HG03520 (cell line): ENCODE measurements around the gene SMIM13.
A peak's percentile ranks its signal among the peaks of the same experiment; 100 is the strongest.

Experiments used
- ATAC-seq: cut with Tn5 transposase; IDR thresholded peaks from one replicate; pipeline ENCODE4 v1.9.1; 2021; ENCODE audit warnings: mild to moderate bottlenecking, moderate library complexity; ENCODE audit not compliant: unreplicated experiment

The SMIM13 gene

GRCh38 chr6:11093626-11094410 is at the start of gene SMIM13:
TSS of gene SMIM13 (plus strand) at chr6:11093834. CDS start at chr6:11094314, 480 bp downstream.
- ATAC-seq = peak; percentile 86

GRCh38 chr6:11043961-11044711 is 49.5 kb upstream of the SMIM13 start, which contains the start of gene ELOVL2:
TSS of gene ELOVL2 (minus strand) at chr6:11044305. CDS start at chr6:11044230, 75 bp downstream.
- no peak for ATAC-seq

- no peak for ATAC-seq
These were observed 48.9 kb upstream of the SMIM13 start for GRCh38 chr6:11044712-11045167.

- no peak for ATAC-seq
These were observed 42.9 kb upstream of the SMIM13 start for GRCh38 chr6:11050731-11051130.

GRCh38 chr6:11053307-11053706 is 40.3 kb upstream of the SMIM13 start:
- no peak for ATAC-seq

- ATAC-seq = no peak
These were observed 38.9 kb upstream of the SMIM13 start for GRCh38 chr6:11054722-11055121.

GRCh38 chr6:11055127-11055627 is 38.5 kb upstream of the SMIM13 start:
- ATAC-seq = no peak

- no peak for ATAC-seq
These were observed 36.8 kb upstream of the SMIM13 start for GRCh38 chr6:11056871-11057270.

GRCh38 chr6:11058406-11058805 is 35.2 kb upstream of the SMIM13 start:
- no peak for ATAC-seq

- no peak for ATAC-seq
These were observed 31.6 kb upstream of the SMIM13 start for GRCh38 chr6:11062083-11062482.

GRCh38 chr6:11062715-11063114 is 30.9 kb upstream of the SMIM13 start:
- ATAC-seq = no peak

GRCh38 chr6:11064836-11065235 is 28.8 kb upstream of the SMIM13 start:
- ATAC-seq = no peak

GRCh38 chr6:11065436-11066202 is 28.0 kb upstream of the SMIM13 start:
- no peak for ATAC-seq

- no peak for ATAC-seq
These were observed 26.9 kb upstream of the SMIM13 start for GRCh38 chr6:11066505-11067347.

- no peak for ATAC-seq
These were observed 26.3 kb upstream of the SMIM13 start for GRCh38 chr6:11067348-11067747.

GRCh38 chr6:11069760-11070159 is 23.9 kb upstream of the SMIM13 start:
- no peak for ATAC-seq

GRCh38 chr6:11072101-11072500 is 21.5 kb upstream of the SMIM13 start:
- ATAC-seq = no peak

- no peak for ATAC-seq
These were observed 17.1 kb upstream of the SMIM13 start for GRCh38 chr6:11076540-11076939.

GRCh38 chr6:11078266-11078665 is 15.4 kb upstream of the SMIM13 start:
- no peak for ATAC-seq

- ATAC-seq = no peak
These were observed 13.3 kb upstream of the SMIM13 start for GRCh38 chr6:11080296-11080695.
